Posterior vena cava (tissue), 2 donors: Measurements from ENCODE around the gene EXD3. TPM values are rescaled to one million over a fixed set of nuclear protein-coding genes. Genes with fewer than 3 reads are reported as not detected.
A peak's percentile ranks its signal among the peaks of the same experiment; 100 is the strongest.

ENCODE experiments used
- DNase-seq: peaks from one replicate; pipeline ENCODE4 v3.0.0-alpha.2; 2020; ENCODE audit warnings: low spot score
- intact Hi-C, 2 donors: fragments of 100-400 bp; cut with DNase I; formaldehyde crosslinking; loops; one replicate each; pipeline versions ENCODE4 v1.14.1 to v1.14.2; 2022 to 2023
- total RNA-seq, 2 donors: library from RNA; stranded (reverse); fragmentation: NEBNext Ultra II Directional; extraction: Animal tissue kit (Norgen Biotek cat#: 25700); gene quantifications; one replicate each; pipeline ENCODE4 v1.2.1, GENCODE V29; 2021
- donor health status: DM: yes; HTN: yes; CAD: no.
- donor health status: DM: yes; HTN: yes; CAD: no.

The EXD3 gene
- total RNA-seq, 2 donors from 2014 or later = 13.9 to 14.6 TPM

GRCh38 chr9:137460363-137461315 is 37.7 kb upstream of the EXD3 start:
- intact Hi-C loops = no loop called here
- peak; percentile 82 for DNase-seq

GRCh38 chr9:137459601-137460362 is 36.8 kb upstream of the EXD3 start:
- intact Hi-C loops = no loop called here
- DNase-seq = no peak

- intact Hi-C loops = no loop called here
- peak; percentile 98 for DNase-seq
Observed at GRCh38 chr9:137459152-137459600, 36.2 kb upstream of the EXD3 start, which contains the start of gene NSMF. Gene NSMF, minus strand, starts transcription at chr9:137459334. Its CDS starts 232 bp downstream, at chr9:137459102.

GRCh38 chr9:137458194-137459151 is 35.5 kb upstream of the EXD3 start:
- intact Hi-C loops = no loop called here
- peak; percentile 83 for DNase-seq

GRCh38 chr9:137457406-137458193 is 34.6 kb upstream of the EXD3 start:
- peak; percentile 81 for DNase-seq
- intact Hi-C loops = no loop called here

GRCh38 chr9:137456864-137457405 is 34.0 kb upstream of the EXD3 start:
- intact Hi-C loops = no loop called here
- DNase-seq = peak; percentile 69

GRCh38 chr9:137456061-137456863 is 33.3 kb upstream of the EXD3 start:
- intact Hi-C loops = no loop called here
- peak; percentile 58 for DNase-seq

- DNase-seq = peak; percentile 72
- intact Hi-C loops = no loop called here
Observed at GRCh38 chr9:137455359-137455991, 32.5 kb upstream of the EXD3 start.

- intact Hi-C loops = no loop called here
- peak; percentile 86 for DNase-seq
Observed at GRCh38 chr9:137454597-137455358, 31.8 kb upstream of the EXD3 start.

GRCh38 chr9:137454145-137454596 is 31.2 kb upstream of the EXD3 start:
- intact Hi-C loops = no loop called here
- DNase-seq = peak; percentile 90

- peak; percentile 94 for DNase-seq
- intact Hi-C loops = no loop called here
Observed at GRCh38 chr9:137453643-137454081, 30.7 kb upstream of the EXD3 start.

GRCh38 chr9:137452761-137453642 is 30.0 kb upstream of the EXD3 start:
- peak; percentile 84 for DNase-seq
- intact Hi-C loops = no loop called here

- intact Hi-C loops = no loop called here
- DNase-seq = peak; percentile 75
Observed at GRCh38 chr9:137452006-137452760, 29.2 kb upstream of the EXD3 start.
